Stomach (tissue), 9 donors: ENCODE data around the gene PRXL2B. TPM values are rescaled to one million over a fixed set of nuclear protein-coding genes. Genes with fewer than 3 reads are reported as not detected.

Experiments
- DNase-seq, 2 donors: peaks; one replicate each; pipeline versions ENCODE4 v3.0.0 to v3.0.0-alpha.2; 2013 to 2019
- H3K27ac ChIP-seq, 5 donors: fragments of 200-600 bp in 4 of 5; sonication (generic) in 4 of 5; one replicate each; pipeline ENCODE4 v1.5.1; 2013 to 2019; ENCODE audit warnings: mild to moderate bottlenecking in 1 of 5, moderate library complexity in 1 of 5
- H3K27me3 ChIP-seq, 3 donors: fragments of 200-600 bp; sonication (generic); one replicate each; pipeline ENCODE4 v1.5.1; 2017 to 2019; ENCODE audit warnings: mixed run types in 1 of 3
- H3K36me3 ChIP-seq, 4 donors: fragments of 200-600 bp; sonication (generic); 1 replicate in 3 of 4; 2 replicates in 1 of 4; pipeline ENCODE4 v1.5.1; 2016 to 2019
- H3K4me1 ChIP-seq, 4 donors: fragments of 200-600 bp; sonication (generic); one replicate each; pipeline ENCODE4 v1.5.1; 2016 to 2019
- H3K4me3 ChIP-seq, 4 donors: fragments of 200-600 bp; sonication (generic) in 3 of 4; one replicate each; pipeline ENCODE4 v1.5.1; 2016 to 2019; ENCODE audit warnings: mild to moderate bottlenecking in 1 of 4
- H3K9me3 ChIP-seq, 4 donors: fragments of 200-600 bp; sonication (generic); one replicate each; pipeline ENCODE4 v1.5.1; 2016 to 2019
- EP300 ChIP-seq: sonication (generic); formaldehyde crosslinking; IDR thresholded peaks from one replicate; pipeline ENCODE4 v1.6.1; 2017; ENCODE audit warnings: antibody characterized with exemption
- POLR2A ChIP-seq, 4 donors: fragments of 450-650 bp; IDR thresholded peaks; one replicate each; pipeline ENCODE4 v1.6.1; 2016; ENCODE audit warnings: antibody characterized with exemption in 4 of 4, control low read depth in 2 of 4, mild to moderate bottlenecking in 1 of 4, moderate library complexity in 1 of 4
- POLR2AphosphoS5 ChIP-seq, 3 donors: sonication (generic); formaldehyde crosslinking; IDR thresholded peaks; one replicate each; pipeline ENCODE4 v1.6.1; 2016; ENCODE audit warnings: antibody characterized with exemption in 3 of 3
- WGBS, 5 donors: extraction: QIAGEN DNeasy Blood & Tissue Kit in 3 of 5; methylation state at CpG; one replicate each; pipeline versions ENCODE4 v1.1.5 to v1.1.7; 2013 to 2018; 5-methylcytosine and 5-hydroxymethylcytosine counted together
- intact Hi-C: fragments of 100-400 bp; cut with DNase I; formaldehyde crosslinking; loops from one replicate; pipeline ENCODE4 v1.15.1; 2023; ENCODE audit warnings: low total_unique reads
- polyA plus RNA-seq, 3 donors: library from polyadenylated mRNA; stranded (reverse); fragments of 200-250 nt; gene quantifications; one replicate each; pipeline ENCODE4 v1.2.3, GENCODE V29; 2013
- total RNA-seq, 5 donors: library from RNA; depleted of rRNA; stranded (reverse); fragments of >200 nt; gene quantifications; one replicate each; pipeline versions ENCODE4 v1.1.0 to v1.2.3, GENCODE V29; 2014 to 2016
- TF ChIP-seq, protein P1 (sequence below), 7 experiments: fragments of 450-650 bp in 4 of 7; fragments of 200-600 bp in 3 of 7; sonication (generic) in 3 of 7; IDR thresholded peaks; one replicate each; pipeline ENCODE4 v1.5.1; 2016 to 2019; ENCODE audit warnings: antibody characterized with exemption in 7 of 7, control low read depth in 2 of 7, mild to moderate bottlenecking in 1 of 7
- donor health status: healthy with polysubstance abuse.
- donor health status: Bipolar disorder and iron deficiency.
- donor health status: healthy.

The PRXL2B gene
- total and polyA plus RNA-seq, 8 donors: 8.5 to 668 (median 21.0) TPM

GRCh38 chr1:2570332-2570731 lies 16.2 kb upstream of the PRXL2B start:
- intact Hi-C loops: no loop called here
- WGBS, 5 donors: 78 to 88% (median 86%) methylated on average over 16 to 17 of the region's 17 CpGs
- no peaks in the 10 kb centered on the region for H3K36me3 ChIP-seq
- no peak overlapping the region for H3K27ac ChIP-seq
- no peak for DNase-seq
- H3K4me3 ChIP-seq: no peak overlapping the region
- TF ChIP-seq POLR2AphosphoS5 (IDR thresholded peaks at IDR 0.05): no peak
- TF ChIP-seq, protein P1, sequence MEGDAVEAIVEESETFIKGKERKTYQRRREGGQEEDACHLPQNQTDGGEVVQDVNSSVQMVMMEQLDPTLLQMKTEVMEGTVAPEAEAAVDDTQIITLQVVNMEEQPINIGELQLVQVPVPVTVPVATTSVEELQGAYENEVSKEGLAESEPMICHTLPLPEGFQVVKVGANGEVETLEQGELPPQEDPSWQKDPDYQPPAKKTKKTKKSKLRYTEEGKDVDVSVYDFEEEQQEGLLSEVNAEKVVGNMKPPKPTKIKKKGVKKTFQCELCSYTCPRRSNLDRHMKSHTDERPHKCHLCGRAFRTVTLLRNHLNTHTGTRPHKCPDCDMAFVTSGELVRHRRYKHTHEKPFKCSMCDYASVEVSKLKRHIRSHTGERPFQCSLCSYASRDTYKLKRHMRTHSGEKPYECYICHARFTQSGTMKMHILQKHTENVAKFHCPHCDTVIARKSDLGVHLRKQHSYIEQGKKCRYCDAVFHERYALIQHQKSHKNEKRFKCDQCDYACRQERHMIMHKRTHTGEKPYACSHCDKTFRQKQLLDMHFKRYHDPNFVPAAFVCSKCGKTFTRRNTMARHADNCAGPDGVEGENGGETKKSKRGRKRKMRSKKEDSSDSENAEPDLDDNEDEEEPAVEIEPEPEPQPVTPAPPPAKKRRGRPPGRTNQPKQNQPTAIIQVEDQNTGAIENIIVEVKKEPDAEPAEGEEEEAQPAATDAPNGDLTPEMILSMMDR (IDR thresholded peaks at IDR 0.05): no peak
- no peak for TF ChIP-seq EP300
- TF ChIP-seq POLR2A (IDR thresholded peaks at IDR 0.05): no peak
- H3K27me3 ChIP-seq: peaks cover 0 to 29% (median 0%) of the 10 kb centered on the region in 3 donors
- H3K9me3 ChIP-seq: peaks cover 0 to 12% (median 10%) of the 10 kb centered on the region in 4 donors
- H3K4me1 ChIP-seq: peaks cover under 1 to 6% (median 2%) of the 10 kb centered on the region in 4 donors

DNA sequence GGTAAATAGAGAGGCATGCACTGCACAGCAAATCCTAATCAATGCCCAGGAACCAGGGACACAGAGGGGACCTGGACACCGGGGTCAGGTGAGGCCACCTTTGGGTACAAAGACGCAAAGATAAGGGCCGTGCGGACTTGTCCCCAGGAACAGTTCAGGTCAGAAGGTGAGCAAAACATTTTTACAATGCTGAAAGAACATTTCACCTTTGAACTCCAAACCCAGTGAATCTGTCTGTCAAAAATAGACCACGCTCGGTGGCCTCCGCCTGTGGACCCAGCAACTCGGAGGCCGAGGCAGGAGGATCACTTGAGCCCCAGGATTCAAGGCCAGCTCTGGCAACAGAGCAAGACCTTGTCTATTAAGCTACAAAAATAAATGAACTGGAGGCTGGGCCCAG lies 15.2 kb upstream of the PRXL2B start:
- TF ChIP-seq EP300 (no peak), POLR2AphosphoS5 (IDR thresholded peaks at IDR 0.05) (no peak), POLR2A (IDR thresholded peaks at IDR 0.05) (no peak)
- TF ChIP-seq, protein P1 (IDR thresholded peaks at IDR 0.05): no peak
- no peak overlapping the region for H3K4me3 ChIP-seq
- peaks cover 9 to 15% (median 11%) of the 10 kb centered on the region in 4 donors for H3K4me1 ChIP-seq
- no peak overlapping the region for H3K27ac ChIP-seq
- WGBS, 5 donors: 82 to 86% (median 84%) methylated on average over 9 of the region's 9 CpGs
- H3K27me3 ChIP-seq: peaks cover 0 to 28% (median 0%) of the 10 kb centered on the region in 3 donors
- intact Hi-C loops: no loop called here
- H3K9me3 ChIP-seq: peaks cover 0 to 12% (median 10%) of the 10 kb centered on the region in 4 donors
- no peaks in the 10 kb centered on the region for H3K36me3 ChIP-seq
- no peak for DNase-seq

DNA sequence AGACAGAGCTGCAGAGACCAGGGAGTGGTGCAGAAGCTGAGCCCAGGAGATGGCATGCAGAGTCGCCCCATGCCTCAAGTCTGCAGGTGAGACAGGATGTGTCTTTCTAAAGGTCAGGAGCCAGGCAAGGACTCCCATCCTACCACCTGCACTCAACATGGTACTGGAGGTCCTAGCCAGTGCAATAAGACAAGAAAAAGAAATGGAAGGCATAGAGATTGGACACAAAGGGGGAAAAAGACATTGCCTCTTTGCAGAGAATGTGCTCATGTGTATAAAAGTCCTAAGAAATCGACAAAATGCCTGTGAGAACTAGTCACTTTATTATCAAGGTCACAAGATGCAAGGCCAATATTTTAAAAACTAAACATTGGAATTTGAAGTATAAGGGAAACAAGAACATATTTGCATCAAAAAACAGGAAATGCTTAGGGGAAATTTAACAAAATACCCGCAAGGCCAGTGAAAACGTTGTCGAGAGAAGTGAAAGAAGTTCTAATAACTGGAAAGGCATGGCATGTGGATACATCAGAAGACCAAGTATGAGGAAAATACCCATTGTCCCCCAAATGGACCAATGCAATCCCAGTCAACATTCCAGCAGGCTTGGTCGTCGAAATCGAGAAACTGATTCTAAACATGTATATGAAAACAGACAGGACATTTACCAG lies 13.2 kb upstream of the PRXL2B start:
- intact Hi-C loops: no loop called here
- H3K4me1 ChIP-seq: peaks cover 21 to 30% (median 28%) of the 10 kb centered on the region in 4 donors
- H3K36me3 ChIP-seq: no peaks in the 10 kb centered on the region
- H3K4me3 ChIP-seq: no peak overlapping the region
- WGBS, 5 donors: 87 to 93% (median 91%) methylated on average over 8 of the region's 8 CpGs
- no peak overlapping the region for H3K27ac ChIP-seq
- H3K9me3 ChIP-seq: peaks cover 0 to 12% (median 10%) of the 10 kb centered on the region in 4 donors
- TF ChIP-seq, protein P1 (IDR thresholded peaks at IDR 0.05): no peak
- TF ChIP-seq POLR2AphosphoS5 (IDR thresholded peaks at IDR 0.05) (no peak), EP300 (no peak), POLR2A (IDR thresholded peaks at IDR 0.05) (no peak)
- no peak for DNase-seq
- peaks cover 0 to 26% (median 0%) of the 10 kb centered on the region in 3 donors for H3K27me3 ChIP-seq

GRCh38 chr1:2574350-2574749 lies 12.2 kb upstream of the PRXL2B start:
- DNase-seq: no peak
- Histone ChIP-seq H3K27me3 (peaks cover 0 to 22% (median 0%) of the 10 kb centered on the region in 3 donors), H3K4me1 (peaks cover 21 to 36% (median 34%) of the 10 kb centered on the region in 4 donors), H3K27ac (no peak overlapping the region), H3K9me3 (peaks cover 0 to 12% (median 10%) of the 10 kb centered on the region in 4 donors), H3K36me3 (no peaks in the 10 kb centered on the region), H3K4me3 (no peak overlapping the region)
- TF ChIP-seq EP300 (no peak), POLR2A (IDR thresholded peaks at IDR 0.05) (no peak), POLR2AphosphoS5 (IDR thresholded peaks at IDR 0.05) (no peak)
- TF ChIP-seq, protein P1 (IDR thresholded peaks at IDR 0.05): no peak
- 51 to 66% (median 58%) methylated on average over 9 of the region's 9 CpGs for WGBS, 5 donors
- intact Hi-C loops: no loop called here
